NCI-H226 (cell line): ENCODE data around the gene WDR27.
"Not testable (repeated sequence)": the region's sequence is repeated elsewhere in the genome, so short reads cannot be mapped to it uniquely, and the experiment has no call there.

ENCODE experiments used
- DNase-seq: peaks from one replicate; pipeline ENCODE4 v3.0.0-alpha.2; 2015

The WDR27 gene

GRCh38 chr6:169511785-169512184, 190.0 kb downstream of the WDR27 start:
- not testable (repeated sequence) for DNase-seq

- DNase-seq: no peak
These were observed 191.0 kb downstream of the WDR27 start for GRCh38 chr6:169510871-169511270.

- DNase-seq: no peak
These were observed 193.4 kb downstream of the WDR27 start for GRCh38 chr6:169508452-169508851.

- DNase-seq: no peak
These were observed 198.2 kb downstream of the WDR27 start for GRCh38 chr6:169503422-169504152.

GRCh38 chr6:169502445-169502844, 199.4 kb downstream of the WDR27 start:
- no peak for DNase-seq

- DNase-seq: no peak
These were observed 200.0 kb downstream of the WDR27 start for GRCh38 chr6:169501777-169502313.

GRCh38 chr6:169501128-169501527, 200.7 kb downstream of the WDR27 start:
- DNase-seq: no peak

- DNase-seq: no peak
These were observed 201.1 kb downstream of the WDR27 start for GRCh38 chr6:169500688-169501087.

GRCh38 chr6:169499848-169500247, 202.0 kb downstream of the WDR27 start:
- DNase-seq: no peak

GRCh38 chr6:169498916-169499513, 202.8 kb downstream of the WDR27 start:
- DNase-seq: no peak

GRCh38 chr6:169495601-169496000, 206.2 kb downstream of the WDR27 start:
- peak; percentile 48 for DNase-seq

- DNase-seq: no peak
These were observed 207.8 kb downstream of the WDR27 start for GRCh38 chr6:169494038-169494437.

GRCh38 chr6:169491482-169491881, 210.3 kb downstream of the WDR27 start:
- DNase-seq: no peak

GRCh38 chr6:169490830-169491229, 211.0 kb downstream of the WDR27 start:
- peak; percentile 6 for DNase-seq

- no peak for DNase-seq
These were observed 211.6 kb downstream of the WDR27 start for GRCh38 chr6:169490246-169490641.

- no peak for DNase-seq
These were observed 212.1 kb downstream of the WDR27 start for GRCh38 chr6:169489563-169490245.

GRCh38 chr6:169487579-169488436, 214.0 kb downstream of the WDR27 start:
- DNase-seq: no peak

GRCh38 chr6:169479783-169480495, 221.9 kb downstream of the WDR27 start:
- DNase-seq: no peak

GRCh38 chr6:169474362-169474761, 227.5 kb downstream of the WDR27 start:
- DNase-seq: no peak

- DNase-seq: no peak
These were observed 228.2 kb downstream of the WDR27 start for GRCh38 chr6:169473663-169474062.

- DNase-seq: no peak
These were observed 228.9 kb downstream of the WDR27 start for GRCh38 chr6:169472786-169473416.

GRCh38 chr6:169470790-169471189, 231.0 kb downstream of the WDR27 start:
- DNase-seq: no peak
